Esophagus squamous epithelium (tissue), 4 donors: ENCODE measurements around the gene NAA25.

Source experiments
- POLR2A ChIP-seq, 4 donors: fragments of 450-650 bp; IDR thresholded peaks; one replicate each; pipeline ENCODE4 v1.6.1; 2017; ENCODE audit warnings: antibody characterized with exemption in 4 of 4, mild to moderate bottlenecking in 4 of 4, moderate library complexity in 3 of 4
- TF ChIP-seq, protein P1 (sequence below), 6 experiments: fragments of 450-650 bp in 4 of 6; fragments of 200-600 bp in 2 of 6; sonication (generic) in 2 of 6; IDR thresholded peaks; one replicate each; pipeline ENCODE4 v1.5.1; 2016 to 2019; ENCODE audit warnings: antibody characterized with exemption in 6 of 6, mild to moderate bottlenecking in 4 of 6, moderate library complexity in 4 of 6

DNA sequence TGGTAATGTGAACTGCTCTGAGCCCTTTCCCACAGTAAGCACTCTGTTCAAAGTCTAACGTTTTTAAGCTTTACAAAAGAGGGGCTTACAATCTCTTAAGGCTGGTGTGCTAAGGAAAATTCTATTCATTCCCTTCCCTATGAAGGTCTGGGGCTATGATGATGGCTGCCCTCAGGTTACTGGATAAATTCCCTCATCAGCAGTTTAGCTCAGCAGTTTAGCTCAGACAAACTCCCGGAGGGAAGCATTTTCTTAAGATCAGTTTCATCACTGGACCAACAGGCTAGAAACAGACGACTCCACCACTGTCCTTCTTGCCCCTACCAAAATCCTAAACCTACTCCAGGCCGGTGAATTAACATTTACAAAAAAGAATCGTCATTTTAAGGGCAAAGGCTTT lies 76.3 kb downstream of the NAA25 start:
- TF ChIP-seq, protein P1, sequence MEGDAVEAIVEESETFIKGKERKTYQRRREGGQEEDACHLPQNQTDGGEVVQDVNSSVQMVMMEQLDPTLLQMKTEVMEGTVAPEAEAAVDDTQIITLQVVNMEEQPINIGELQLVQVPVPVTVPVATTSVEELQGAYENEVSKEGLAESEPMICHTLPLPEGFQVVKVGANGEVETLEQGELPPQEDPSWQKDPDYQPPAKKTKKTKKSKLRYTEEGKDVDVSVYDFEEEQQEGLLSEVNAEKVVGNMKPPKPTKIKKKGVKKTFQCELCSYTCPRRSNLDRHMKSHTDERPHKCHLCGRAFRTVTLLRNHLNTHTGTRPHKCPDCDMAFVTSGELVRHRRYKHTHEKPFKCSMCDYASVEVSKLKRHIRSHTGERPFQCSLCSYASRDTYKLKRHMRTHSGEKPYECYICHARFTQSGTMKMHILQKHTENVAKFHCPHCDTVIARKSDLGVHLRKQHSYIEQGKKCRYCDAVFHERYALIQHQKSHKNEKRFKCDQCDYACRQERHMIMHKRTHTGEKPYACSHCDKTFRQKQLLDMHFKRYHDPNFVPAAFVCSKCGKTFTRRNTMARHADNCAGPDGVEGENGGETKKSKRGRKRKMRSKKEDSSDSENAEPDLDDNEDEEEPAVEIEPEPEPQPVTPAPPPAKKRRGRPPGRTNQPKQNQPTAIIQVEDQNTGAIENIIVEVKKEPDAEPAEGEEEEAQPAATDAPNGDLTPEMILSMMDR (IDR thresholded peaks at IDR 0.05) = no peak
- TF ChIP-seq POLR2A (IDR thresholded peaks at IDR 0.05) = no peak
